ENCODE results near the gene TMEM214. TPM values are rescaled to one million over a fixed set of nuclear protein-coding genes. Genes with fewer than 3 reads are reported as not detected.

Gene TMEM214
- total RNA-seq, 4 donors from 2014 or later: 35.5 to 95.4 (median 49.0) TPM

DNA sequence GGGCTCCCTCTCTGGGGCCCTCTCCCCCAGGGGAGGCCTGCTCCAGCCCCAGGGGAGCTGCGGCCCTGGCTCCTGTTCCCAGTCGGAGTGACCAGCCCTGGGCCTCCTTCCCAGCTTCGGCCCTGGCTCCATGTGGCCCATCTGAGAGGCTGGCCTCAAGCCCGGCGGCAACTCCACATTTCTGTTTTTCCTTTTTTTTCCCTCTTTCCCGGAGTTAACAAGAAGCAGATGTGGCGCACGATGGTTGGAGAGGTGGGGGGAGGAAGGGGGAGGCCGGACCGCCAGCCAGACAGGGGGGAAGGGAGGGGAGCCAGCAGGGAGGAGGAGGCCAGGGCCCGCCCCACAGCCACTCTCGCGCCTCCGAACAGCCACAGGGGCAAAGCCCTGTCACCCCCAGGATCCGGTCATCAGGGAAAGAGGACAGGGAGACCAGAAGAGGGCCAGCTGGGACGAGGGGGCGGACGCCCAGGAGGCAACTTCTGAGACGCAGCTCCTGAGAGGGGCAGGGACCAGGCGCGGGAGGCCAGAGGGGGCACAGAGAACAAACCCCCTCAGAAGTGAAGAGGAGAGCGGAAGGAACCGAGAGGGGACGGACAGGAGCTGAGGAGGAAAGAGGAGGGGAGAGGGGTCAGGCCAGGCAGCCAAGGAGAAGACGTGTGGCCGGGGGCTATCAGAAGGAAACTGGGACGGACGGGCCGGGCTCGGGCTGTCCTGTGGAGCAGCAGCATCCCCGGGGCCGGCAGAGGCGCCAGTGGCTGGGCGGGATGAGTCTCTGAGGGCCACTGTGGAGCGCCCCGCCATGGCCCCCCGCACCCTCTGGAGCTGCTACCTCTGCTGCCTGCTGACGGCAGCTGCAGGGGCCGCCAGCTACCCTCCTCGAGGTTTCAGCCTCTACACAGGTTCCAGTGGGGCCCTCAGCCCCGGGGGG lies 45.8 kb downstream of the TMEM214 start, which contains the start of gene EMILIN1:
TSS of gene EMILIN1 (plus strand) at position 349 of the 928 bp plus-strand sequence. CDS start at position 800, 451 bp downstream.
- TF ChIP-seq, protein P1, sequence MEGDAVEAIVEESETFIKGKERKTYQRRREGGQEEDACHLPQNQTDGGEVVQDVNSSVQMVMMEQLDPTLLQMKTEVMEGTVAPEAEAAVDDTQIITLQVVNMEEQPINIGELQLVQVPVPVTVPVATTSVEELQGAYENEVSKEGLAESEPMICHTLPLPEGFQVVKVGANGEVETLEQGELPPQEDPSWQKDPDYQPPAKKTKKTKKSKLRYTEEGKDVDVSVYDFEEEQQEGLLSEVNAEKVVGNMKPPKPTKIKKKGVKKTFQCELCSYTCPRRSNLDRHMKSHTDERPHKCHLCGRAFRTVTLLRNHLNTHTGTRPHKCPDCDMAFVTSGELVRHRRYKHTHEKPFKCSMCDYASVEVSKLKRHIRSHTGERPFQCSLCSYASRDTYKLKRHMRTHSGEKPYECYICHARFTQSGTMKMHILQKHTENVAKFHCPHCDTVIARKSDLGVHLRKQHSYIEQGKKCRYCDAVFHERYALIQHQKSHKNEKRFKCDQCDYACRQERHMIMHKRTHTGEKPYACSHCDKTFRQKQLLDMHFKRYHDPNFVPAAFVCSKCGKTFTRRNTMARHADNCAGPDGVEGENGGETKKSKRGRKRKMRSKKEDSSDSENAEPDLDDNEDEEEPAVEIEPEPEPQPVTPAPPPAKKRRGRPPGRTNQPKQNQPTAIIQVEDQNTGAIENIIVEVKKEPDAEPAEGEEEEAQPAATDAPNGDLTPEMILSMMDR (IDR thresholded peaks at IDR 0.05; ENCODE audit: low read depth): no peak

DNA sequence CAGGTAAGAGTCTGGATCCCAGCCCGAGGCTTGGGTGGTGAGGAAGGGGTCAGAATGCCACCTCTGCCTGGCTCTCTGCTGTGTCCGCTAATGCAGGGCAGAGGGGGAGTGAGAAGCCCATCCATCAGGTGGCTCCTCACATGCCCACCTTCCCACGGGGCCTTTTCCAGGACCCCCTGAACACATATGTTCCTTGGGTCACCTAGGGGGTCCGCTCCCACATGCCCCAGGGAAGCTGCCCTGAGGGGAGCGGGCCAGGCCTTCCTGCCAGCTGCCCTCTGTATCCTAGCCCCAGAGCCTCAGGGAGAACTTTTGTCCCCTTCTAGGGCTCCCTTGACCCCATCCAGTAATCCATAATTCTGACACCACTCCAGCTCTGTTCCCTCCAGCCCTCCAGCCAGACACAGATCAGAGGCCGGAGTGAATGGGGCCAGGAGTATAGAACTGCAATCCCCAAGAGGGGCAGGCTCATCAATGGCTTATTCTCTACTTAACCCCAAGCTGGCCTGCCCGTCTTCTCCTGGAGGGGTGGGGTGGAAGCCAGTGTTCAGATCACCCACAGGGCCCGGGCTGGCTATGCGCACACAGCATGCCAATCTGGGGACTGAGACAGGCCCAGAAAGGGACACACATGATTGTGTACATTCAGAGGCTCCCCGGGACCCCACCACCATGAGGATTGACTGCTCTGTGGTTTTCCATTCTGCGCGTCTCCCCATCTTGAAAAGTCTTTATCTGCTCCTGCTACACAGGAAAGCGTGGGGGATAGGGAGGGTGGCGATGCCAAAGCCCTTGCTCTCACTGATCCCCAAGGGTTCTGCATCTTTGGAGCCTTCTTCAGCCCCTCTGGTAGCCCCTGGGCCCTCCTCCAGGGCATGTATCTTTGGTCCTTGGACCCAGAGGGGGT lies 46.7 kb downstream of the TMEM214 start:
- TF ChIP-seq, protein P1 (IDR thresholded peaks at IDR 0.05; ENCODE audit: low read depth): no peak

DNA sequence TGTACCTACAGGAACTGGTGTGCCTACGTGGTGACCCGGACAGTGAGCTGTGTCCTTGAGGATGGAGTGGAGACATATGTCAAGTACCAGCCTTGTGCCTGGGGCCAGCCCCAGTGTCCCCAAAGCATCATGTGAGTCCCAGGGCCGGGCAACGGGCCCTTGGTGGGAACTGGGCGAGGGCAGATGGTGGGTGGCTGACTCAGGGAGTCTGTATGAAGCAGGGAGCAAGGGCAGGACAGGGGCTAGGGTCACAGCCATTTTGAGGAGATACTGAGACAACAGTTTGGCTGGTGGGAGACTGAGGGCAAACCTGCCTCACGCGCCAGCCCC lies 47.3 kb downstream of the TMEM214 start:
- TF ChIP-seq, protein P1 (IDR thresholded peaks at IDR 0.05; ENCODE audit: low read depth): no peak

DNA sequence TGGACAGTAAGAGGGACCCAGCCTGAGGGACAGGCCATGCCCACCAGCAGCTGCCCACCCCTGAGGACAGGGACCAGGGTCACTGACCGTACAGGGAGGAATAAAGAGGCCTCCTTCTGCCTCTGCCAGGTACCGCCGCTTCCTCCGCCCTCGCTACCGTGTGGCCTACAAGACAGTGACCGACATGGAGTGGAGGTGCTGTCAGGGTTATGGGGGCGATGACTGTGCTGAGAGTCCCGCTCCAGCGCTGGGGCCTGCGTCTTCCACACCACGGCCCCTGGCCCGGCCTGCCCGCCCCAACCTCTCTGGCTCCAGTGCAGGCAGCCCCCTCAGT lies 47.8 kb downstream of the TMEM214 start:
- TF ChIP-seq, protein P1 (IDR thresholded peaks at IDR 0.05; ENCODE audit: low read depth): no peak

DNA sequence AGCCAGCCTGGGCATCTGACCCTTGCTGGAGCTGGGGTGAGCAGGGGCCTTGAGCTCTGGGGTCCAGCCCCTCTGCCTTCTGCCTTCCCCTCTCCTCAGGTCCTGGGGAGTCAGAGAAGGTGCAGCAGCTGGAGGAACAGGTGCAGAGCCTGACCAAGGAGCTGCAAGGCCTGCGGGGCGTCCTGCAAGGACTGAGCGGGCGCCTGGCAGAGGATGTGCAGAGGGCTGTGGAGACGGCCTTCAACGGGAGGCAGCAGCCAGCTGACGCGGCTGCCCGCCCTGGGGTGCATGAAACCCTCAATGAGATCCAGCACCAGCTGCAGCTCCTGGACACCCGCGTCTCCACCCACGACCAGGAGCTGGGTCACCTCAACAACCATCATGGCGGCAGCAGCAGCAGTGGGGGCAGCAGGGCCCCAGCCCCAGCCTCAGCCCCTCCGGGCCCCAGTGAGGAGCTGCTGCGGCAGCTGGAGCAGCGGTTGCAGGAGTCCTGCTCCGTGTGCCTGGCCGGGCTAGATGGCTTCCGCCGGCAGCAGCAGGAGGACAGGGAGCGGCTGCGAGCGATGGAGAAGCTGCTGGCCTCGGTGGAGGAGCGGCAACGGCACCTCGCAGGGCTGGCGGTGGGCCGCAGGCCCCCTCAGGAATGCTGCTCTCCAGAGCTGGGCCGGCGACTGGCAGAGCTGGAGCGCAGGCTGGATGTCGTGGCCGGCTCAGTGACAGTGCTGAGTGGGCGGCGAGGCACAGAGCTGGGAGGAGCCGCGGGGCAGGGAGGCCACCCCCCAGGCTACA lies 49.4 kb downstream of the TMEM214 start:
- TF ChIP-seq, protein P1 (IDR thresholded peaks at IDR 0.05; ENCODE audit: low read depth): no peak

DNA sequence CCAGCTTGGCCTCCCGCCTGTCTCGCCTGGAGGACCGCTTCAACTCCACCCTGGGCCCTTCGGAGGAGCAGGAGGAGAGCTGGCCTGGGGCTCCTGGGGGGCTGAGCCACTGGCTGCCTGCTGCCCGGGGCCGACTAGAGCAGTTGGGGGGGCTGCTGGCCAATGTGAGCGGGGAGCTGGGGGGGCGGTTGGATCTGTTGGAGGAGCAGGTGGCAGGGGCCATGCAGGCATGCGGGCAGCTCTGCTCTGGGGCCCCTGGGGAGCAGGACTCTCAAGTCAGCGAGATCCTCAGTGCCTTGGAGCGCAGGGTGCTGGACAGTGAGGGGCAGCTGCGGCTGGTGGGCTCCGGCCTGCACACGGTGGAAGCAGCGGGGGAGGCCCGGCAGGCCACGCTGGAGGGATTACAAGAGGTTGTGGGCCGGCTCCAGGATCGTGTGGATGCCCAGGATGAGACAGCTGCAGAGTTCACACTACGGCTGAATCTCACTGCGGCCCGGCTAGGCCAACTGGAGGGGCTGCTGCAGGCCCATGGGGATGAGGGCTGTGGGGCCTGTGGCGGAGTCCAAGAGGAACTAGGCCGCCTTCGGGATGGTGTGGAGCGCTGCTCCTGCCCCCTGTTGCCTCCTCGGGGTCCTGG lies 50.1 kb downstream of the TMEM214 start:
- TF ChIP-seq, protein P1 (IDR thresholded peaks at IDR 0.05; ENCODE audit: low read depth): no peak
